ENCODE data around the gene PDE6D. TPM values are rescaled to one million over a fixed set of nuclear protein-coding genes. Genes with fewer than 3 reads are reported as not detected.
"Not testable (repeated sequence)": the region's sequence is repeated elsewhere in the genome, so short reads cannot be mapped to it uniquely, and the experiment has no call there.

PDE6D gene
- total RNA-seq, 4 donors from 2014 or later = 13.5 to 24.0 (median 16.1) TPM

GRCh38 chr2:231751042-231751815, 29.9 kb downstream of the PDE6D start:
- no peak for DNase-seq
- Histone ChIP-seq H3K36me3 (no peaks in the 10 kb centered on the region), H3K4me1 (no peaks in the 10 kb centered on the region), H3K27ac (no peak overlapping the region), H3K9me3 (no peaks in the 10 kb centered on the region), H3K4me3 (no peak overlapping the region), H3K27me3 (no peaks in the 10 kb centered on the region)
- 84 to 85% methylated on average over 4 of the region's 4 CpGs for WGBS, 2 donors
- TF ChIP-seq POLR2A (IDR thresholded peaks at IDR 0.05) = no peak
- TF ChIP-seq, protein P1, sequence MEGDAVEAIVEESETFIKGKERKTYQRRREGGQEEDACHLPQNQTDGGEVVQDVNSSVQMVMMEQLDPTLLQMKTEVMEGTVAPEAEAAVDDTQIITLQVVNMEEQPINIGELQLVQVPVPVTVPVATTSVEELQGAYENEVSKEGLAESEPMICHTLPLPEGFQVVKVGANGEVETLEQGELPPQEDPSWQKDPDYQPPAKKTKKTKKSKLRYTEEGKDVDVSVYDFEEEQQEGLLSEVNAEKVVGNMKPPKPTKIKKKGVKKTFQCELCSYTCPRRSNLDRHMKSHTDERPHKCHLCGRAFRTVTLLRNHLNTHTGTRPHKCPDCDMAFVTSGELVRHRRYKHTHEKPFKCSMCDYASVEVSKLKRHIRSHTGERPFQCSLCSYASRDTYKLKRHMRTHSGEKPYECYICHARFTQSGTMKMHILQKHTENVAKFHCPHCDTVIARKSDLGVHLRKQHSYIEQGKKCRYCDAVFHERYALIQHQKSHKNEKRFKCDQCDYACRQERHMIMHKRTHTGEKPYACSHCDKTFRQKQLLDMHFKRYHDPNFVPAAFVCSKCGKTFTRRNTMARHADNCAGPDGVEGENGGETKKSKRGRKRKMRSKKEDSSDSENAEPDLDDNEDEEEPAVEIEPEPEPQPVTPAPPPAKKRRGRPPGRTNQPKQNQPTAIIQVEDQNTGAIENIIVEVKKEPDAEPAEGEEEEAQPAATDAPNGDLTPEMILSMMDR (IDR thresholded peaks at IDR 0.05) = no peak
- intact Hi-C loops (cut with DNase I) = no loop called here

GRCh38 chr2:231749016-231749415, 32.1 kb downstream of the PDE6D start:
- intact Hi-C loops (cut with DNase I); H3K4me3 ChIP-seq; H3K9me3 ChIP-seq; DNase-seq; H3K36me3 ChIP-seq; H3K27ac ChIP-seq; H3K27me3 ChIP-seq; H3K4me1 ChIP-seq: not testable (repeated sequence)
- 86 to 93% methylated on average over 3 to 6 of the region's 10 CpGs for WGBS, 2 donors

DNA sequence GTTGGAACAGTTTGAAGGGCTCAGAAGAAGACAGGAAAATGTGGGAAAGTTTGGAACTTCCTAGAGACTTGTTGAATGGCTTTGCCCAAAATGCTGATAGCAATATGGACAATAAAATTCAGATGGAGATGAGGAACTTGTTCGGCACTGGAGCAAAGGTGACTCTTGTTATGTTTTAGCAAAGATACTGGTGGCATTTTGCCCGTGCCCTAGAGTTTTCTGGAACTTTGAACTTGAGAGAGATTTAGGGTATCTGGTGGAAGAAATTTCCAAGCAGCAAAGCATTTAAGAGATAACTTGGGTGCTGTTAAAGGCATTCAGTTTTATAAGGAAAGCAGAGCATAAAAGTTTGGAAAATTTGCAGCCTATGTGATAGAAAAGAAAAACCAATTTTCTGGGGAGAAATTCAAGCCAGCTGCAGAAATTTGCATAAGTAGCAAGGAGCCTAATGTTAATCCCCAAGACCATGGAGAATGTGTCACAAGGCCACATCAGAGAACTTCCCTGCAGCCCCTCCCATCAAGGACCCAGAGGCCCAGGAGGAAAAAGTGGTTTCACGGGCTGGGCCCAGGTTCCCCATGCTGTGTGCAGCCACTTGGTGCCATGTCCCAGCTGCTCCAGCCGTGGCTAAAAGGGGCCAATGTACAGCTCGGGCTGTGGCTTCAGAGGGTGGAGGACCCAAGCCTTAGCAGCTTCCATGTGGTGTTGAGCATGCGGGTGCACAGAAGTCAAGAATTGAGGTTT, 32.8 kb downstream of the PDE6D start:
- H3K36me3 ChIP-seq; H3K27ac ChIP-seq; H3K9me3 ChIP-seq; DNase-seq; intact Hi-C loops (cut with DNase I); H3K4me1 ChIP-seq; H3K4me3 ChIP-seq; H3K27me3 ChIP-seq: not testable (repeated sequence)
- 86 to 89% methylated on average over 5 to 6 of the region's 6 CpGs for WGBS, 2 donors

DNA sequence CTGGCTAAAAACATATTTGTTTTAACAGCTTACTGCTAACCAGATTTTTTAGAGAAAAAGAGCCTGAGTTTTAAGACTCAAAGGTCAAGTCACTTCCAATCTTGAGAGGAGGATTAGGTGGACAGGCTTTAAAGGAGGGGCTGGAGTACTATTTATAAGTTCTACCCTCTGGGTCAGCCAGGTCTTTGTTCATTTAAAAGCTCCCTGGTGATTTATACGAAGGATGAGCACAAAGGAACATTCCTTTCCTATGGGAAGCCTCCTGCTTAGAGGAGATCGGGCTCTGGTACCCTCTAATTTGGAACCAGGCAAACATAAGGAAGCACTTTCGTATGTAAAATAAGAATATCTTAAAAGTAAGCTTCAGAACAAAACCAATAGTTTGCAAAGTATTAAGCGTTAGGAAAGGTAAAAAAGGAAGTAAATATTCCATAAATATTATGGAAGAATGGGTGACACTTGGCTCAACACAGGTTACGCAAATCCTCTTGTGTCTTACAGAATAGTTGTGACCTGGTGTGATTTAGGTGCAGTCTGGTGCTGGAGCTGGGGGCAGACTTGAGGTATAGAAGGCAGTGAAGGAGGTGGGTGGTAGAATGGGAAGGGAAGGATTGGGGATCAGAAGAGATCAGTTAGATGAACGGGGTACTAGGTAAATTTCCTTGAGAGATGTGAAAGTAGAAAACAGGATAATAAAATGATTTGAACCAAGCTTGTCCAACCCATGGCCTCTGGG, 35.6 kb downstream of the PDE6D start:
- TF ChIP-seq, protein P1 (IDR thresholded peaks at IDR 0.05) = no peak
- no peak for TF ChIP-seq POLR2A (IDR thresholded peaks at IDR 0.05)
- no peak overlapping the region for H3K4me3 ChIP-seq
- no peaks in the 10 kb centered on the region for H3K36me3 ChIP-seq
- no peak overlapping the region for H3K27ac ChIP-seq
- intact Hi-C loops (cut with DNase I) = no loop called here
- H3K9me3 ChIP-seq = no peaks in the 10 kb centered on the region
- WGBS, 2 donors = 75 to 80% methylated on average over 6 of the region's 6 CpGs
- no peak for DNase-seq
- no peaks in the 10 kb centered on the region for H3K27me3 ChIP-seq
- no peaks in the 10 kb centered on the region for H3K4me1 ChIP-seq

DNA sequence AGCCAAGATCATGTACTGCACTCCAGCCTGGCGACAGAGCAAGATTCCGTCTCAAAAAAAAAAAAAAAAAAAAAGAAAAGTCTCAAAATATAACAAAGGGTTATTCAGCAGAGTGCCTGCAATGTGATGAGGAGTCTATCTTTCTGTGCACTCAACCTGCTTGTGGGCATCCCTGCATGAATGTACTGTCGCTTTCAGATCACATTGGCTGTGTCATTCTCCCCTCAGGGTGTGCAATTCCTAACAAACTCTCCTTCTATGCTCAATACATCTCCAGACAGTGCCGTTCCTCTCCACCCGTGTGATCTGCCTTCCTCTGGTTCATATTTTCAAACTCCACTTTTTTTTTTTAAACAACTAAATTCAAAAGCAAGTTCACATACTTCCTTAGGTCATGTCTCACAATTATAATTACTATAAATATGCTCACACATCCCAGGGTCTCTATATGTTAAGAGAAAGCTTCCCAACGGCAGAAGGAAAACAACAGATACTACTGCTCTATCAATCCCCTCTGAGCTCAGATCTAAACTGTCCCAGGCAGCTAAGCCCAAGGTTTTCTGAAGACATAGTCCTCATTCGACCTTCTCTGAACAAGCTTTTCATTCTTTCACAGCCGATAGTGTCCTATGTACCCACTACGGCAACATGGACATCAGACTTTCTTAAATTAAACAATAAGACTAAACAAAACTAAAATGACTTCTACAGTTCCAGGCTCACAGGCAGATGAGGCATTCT, 37.5 kb downstream of the PDE6D start:
- Histone ChIP-seq H3K36me3 (peaks cover 0 to 9% (median 0%) of the 10 kb centered on the region in 3 donors), H3K27ac (no peak overlapping the region), H3K4me1 (no peaks in the 10 kb centered on the region), H3K4me3 (no peak overlapping the region), H3K9me3 (no peaks in the 10 kb centered on the region), H3K27me3 (no peaks in the 10 kb centered on the region)
- WGBS, 2 donors = 49 to 58% methylated on average over 9 of the region's 9 CpGs
- intact Hi-C loops (cut with DNase I) = no loop called here
- DNase-seq = no peak
- TF ChIP-seq, protein P1 (IDR thresholded peaks at IDR 0.05) = no peak
- no peak for TF ChIP-seq POLR2A (IDR thresholded peaks at IDR 0.05)
